Right renal cortex interstitium (tissue), 3 donors: ENCODE measurements around the gene HERC4. TPM values are rescaled to one million over a fixed set of nuclear protein-coding genes. Genes with fewer than 3 reads are reported as not detected.
"Not testable (repeated sequence)": the region's sequence is repeated elsewhere in the genome, so short reads cannot be mapped to it uniquely, and the experiment has no call there.

ENCODE experiments used
- DNase-seq, 3 donors: peaks; one replicate each; pipeline ENCODE4 v3.0.0-alpha.2; 2013; ENCODE audit warnings: low read depth in 3 of 3, low spot score in 2 of 3
- polyA plus RNA-seq, 3 donors: library from polyadenylated mRNA; unstranded; fragments of 120-200 nt; gene quantifications; one replicate each; pipeline ENCODE4 v1.2.1, GENCODE V29; 2013; ENCODE audit not compliant: insufficient read length in 3 of 3

The HERC4 gene
- polyA plus RNA-seq, 3 donors: 43.6 to 45.8 (median 45.0) TPM

DNA sequence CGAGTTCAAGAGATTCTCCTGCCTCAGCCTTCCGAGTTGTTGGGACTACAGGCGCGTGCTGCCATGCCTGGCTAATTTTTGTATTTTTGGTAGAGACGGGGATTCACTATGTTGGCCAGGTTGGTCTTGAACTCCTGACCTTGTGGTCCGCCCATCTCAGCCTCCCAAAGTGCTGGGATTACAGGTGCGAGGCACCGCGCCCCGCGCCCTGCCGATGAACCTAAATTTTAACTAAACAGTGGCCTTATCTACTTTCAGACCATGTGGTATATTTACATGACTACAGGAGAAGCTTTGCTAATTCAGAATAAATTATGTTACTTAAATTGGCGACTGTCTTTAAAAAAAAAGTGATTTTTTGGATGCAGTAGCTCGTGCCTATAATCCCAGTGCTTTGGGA, 181.4 kb downstream of the HERC4 start:
- DNase-seq: no peak

DNA sequence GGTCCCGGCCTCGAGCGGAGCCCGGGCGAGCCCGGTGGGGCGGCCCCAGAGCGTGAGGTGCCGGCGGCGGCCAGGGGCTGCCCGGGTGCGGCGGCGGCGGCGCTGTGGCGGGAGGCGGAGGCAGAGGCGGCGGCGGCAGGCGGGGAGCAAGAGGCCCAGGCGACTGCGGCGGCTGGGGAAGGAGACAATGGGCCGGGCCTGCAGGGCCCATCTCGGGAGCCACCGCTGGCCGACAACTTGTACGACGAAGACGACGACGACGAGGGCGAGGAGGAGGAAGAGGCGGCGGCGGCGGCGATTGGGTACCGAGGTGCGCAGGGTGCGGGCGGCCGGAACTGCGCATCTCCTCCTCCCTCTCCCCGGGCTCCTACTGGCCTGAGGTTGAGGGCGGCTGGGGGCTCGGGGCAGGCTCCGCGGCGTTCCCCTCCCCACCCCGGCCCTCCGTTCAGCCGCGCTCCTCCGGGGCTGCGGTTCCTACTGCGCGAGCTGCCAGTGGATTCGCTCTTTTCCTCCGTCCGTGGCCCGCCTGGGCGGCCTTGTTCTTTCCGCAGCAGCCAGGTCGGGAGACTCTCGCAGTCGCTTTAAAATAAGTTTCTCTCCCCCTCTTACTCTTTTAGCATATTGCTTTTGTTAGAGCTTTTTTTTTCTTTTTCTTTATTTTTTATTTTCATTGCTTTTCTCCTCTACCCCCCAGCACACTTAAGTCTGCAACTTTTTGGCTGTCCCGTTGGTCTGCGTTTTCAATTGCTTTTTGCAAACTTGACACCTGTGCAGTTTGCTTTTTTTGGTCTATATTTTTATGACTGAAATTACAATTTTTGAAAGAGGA, 190.0 kb downstream of the HERC4 start:
- DNase-seq: peak; percentile 27 to 52 (median 29)

DNA sequence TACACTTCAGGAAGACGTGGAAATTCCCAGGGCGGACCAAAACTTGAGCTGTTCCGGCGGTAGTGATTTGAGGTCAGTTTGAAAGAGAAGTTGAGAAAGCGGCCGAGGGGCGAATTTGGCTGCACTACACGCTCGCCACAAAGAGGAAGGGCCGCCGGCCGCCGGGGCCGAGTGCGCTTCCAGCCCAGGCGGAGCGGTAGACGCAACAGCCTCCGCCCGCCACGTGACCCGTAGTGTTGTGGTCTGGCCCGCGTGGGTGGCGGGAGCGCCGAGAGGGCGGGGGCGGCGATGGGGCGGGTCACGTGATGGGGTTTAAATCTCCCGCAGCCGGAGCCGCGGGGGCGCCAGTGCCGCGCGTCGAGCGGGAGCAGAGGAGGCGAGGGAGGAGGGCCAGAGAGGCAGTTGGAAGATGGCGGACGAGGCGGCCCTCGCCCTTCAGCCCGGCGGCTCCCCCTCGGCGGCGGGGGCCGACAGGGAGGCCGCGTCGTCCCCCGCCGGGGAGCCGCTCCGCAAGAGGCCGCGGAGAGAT, 190.7 kb downstream of the HERC4 start, which contains the start of gene SIRT1:
SIRT1 (plus strand) TSS at position 344 of the 529 bp plus-strand sequence; CDS start at position 410, 66 bp downstream.
- DNase-seq: peak; percentile 76 to 86 (median 85)

DNA sequence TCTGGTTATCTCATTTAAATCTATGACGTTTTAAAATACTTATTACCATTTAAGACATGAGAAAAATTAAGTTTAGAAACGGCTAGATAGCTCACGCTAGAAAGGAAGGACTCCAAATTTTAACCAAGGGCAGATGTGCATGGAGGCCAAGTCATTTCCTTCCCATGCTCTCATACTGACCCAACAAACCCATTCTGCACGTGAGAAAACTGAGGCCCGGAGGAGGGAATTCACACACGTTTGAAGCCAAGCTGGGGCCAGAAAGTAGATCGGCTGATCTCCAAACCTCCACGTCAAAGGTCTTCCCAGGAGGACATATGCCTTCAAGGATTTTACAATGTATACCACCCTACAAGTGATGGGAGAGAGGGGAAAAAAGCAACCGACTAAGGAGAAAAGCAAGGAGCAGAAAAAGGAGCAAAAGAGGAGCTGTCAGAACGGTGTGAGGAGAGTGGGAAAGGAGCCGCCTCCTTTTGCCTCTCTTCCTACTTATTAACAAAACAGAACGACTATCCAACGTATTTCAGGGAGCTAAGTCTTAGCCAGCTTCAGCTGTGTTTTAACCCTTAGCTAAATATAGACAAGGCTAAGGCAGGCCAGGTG, 191.3 kb downstream of the HERC4 start:
- DNase-seq: no peak

DNA sequence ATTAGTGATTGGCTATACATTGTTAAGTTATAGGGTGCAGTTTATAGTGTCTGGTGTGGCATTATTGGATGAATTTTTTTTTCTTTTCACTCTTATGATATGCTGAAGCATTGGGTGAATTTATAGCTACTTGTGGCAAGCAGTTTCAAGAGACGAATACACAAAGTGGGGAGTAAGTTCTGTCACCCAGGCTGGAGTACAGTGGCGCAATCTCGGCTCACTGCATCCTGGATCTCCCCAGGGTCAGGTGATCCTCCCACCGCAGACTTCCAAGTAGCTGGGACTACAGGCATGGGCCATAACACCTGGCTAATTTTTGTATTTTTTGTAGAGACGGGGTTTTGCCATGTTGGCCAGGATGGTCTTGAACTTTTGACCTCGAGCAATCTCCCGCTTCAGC, 196.9 kb downstream of the HERC4 start:
- no peak for DNase-seq

DNA sequence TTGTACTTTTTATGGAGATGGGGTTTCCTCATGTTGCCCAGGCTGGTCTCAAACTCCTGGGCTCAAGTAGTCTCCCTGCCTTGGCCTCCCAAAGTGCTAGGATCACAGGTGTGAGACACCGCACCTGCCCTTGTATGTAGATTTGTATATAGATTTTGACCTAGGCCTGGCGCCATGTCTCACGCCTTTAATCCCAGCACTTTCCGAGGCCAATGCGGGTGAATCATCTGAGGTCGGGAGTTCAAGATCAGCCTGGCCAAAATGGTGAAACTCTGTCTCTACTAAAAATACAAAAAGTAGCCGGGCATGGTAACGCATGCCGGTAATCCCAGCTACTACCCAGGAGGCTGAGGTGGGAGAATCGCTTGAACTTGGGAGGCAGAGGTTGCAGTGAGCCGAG, 197.7 kb downstream of the HERC4 start:
- not testable (repeated sequence) for DNase-seq

DNA sequence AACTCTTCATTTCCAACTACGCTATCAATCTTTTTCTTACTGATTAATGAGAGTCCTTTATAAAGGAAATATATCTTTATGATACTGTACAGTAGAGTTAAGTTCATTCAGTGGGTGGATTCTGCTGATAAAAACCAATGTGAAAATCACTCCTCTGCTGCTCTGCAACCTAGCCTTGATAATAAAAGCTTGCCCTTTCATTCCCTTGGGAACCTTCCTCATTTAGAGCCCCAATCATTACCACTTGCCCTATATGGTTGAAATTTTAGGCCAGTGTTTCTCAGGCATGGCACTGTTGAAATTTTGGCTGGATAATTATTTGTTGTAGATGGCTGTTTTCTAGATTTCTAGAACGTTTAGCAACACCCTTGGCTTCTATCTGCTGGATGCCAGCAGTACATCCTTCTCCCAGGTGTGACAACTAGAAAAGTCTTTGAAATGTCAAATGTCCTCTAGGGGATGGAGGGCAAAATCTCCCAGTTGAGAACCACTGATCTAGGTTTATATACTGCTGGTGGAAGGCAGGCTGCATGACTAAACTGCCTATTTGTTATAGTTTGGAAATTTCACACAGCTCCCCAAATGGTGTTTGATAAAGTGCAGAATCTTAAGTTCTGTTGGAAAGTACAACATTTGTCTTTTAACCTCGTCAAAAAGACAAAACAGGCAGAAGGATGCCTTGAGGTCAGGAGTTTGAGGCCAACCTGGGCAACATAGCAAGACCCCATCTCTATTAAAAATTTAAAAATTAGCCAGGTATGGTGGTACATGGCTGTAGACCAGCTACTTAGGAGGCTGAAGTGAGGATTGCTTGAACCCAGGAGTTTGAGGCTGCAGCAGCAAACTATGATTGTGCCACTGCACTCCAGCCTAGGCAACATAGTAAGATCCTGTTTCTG, 199.5 kb downstream of the HERC4 start:
- DNase-seq: no peak

Other genes starting within 250 kb of the HERC4 start
- 10 to 100 TPM; 12.3 to 16.3 (median 12.4) TPM for gene DNAJC12, start 237.1 kb downstream of the HERC4 start, polyA plus RNA-seq
- 10 to 100 TPM; 41.0 to 44.0 (median 42.1) TPM for gene SIRT1, start 190.6 kb downstream of the HERC4 start, polyA plus RNA-seq
- under 1 TPM; 0.04 to 0.10 (median 0.08) TPM for gene MYPN, start 34.2 kb upstream of the HERC4 start, polyA plus RNA-seq
- gene ATOH7, start 156.8 kb upstream of the HERC4 start, polyA plus RNA-seq: 1 to 10 TPM in 2 of 3 donors, under 1 TPM in 1; 0.95 to 1.7 (median 1.5) TPM